Neural cell (in vitro differentiated cells): ENCODE results near the gene LAPTM4A. TPM values are rescaled to one million over a fixed set of nuclear protein-coding genes. Genes with fewer than 3 reads are reported as not detected.

Source experiments
- H2AFZ ChIP-seq: fragments of 200-600, 300-800 bp; sonication (generic), shearing (Covaris generic); 2 replicates; pipeline ENCODE4 v1.6.0; 2014; ENCODE audit warnings: low read depth, mild to moderate bottlenecking, antibody characterized with exemption, low read length, moderate library complexity
- H3F3A ChIP-seq: fragments of 200-600 bp; shearing (Covaris generic); 2 replicates; pipeline ENCODE4 v1.6.1; 2016; ENCODE audit warnings: mild to moderate bottlenecking, moderate library complexity, mixed read lengths, antibody characterized with exemption, low read length; ENCODE audit not compliant: insufficient read depth, poor library complexity, severe bottlenecking
- H3K27ac ChIP-seq: fragments of 200-600, 300-800 bp; sonication (generic), shearing (Covaris generic); 2 replicates; pipeline ENCODE4 v1.5.1; 2014; ENCODE audit warnings: mild to moderate bottlenecking, low read length, moderate library complexity
- H3K27me3 ChIP-seq: fragments of 300-800, 200-600 bp; sonication (generic), shearing (Covaris generic); 2 replicates; pipeline ENCODE4 v1.6.0; 2014; ENCODE audit warnings: mild to moderate bottlenecking, low read depth, low read length, moderate library complexity; ENCODE audit not compliant: insufficient read depth
- H3K36me3 ChIP-seq: fragments of 300-800, 200-600 bp; sonication (generic), shearing (Covaris generic); 2 replicates; pipeline ENCODE4 v1.5.1; 2014; ENCODE audit warnings: mild to moderate bottlenecking, antibody characterized with exemption, low read length, moderate library complexity; ENCODE audit not compliant: insufficient read depth
- H3K4me2 ChIP-seq: fragments of 300-800, 200-600 bp; sonication (generic), shearing (Covaris generic); 2 replicates; pipeline ENCODE4 v1.6.0; 2014; ENCODE audit warnings: mild to moderate bottlenecking, low read length
- H3K4me3 ChIP-seq: fragments of 300-800, 200-600 bp; sonication (generic), shearing (Covaris generic); 2 replicates; pipeline ENCODE4 v1.5.1; 2014; ENCODE audit warnings: mild to moderate bottlenecking, low read length, moderate library complexity
- H3K79me2 ChIP-seq: fragments of 200-600 bp; shearing (Covaris generic); replicated peaks from 2 replicates; pipeline ENCODE4 v1.6.0; 2014; ENCODE audit warnings: mild to moderate bottlenecking, low read length, moderate library complexity; ENCODE audit not compliant: insufficient read depth
- H3K9ac ChIP-seq: fragments of 300-800, 200-600 bp; sonication (generic), shearing (Covaris generic); 2 replicates; pipeline ENCODE4 v1.6.1; 2016; ENCODE audit warnings: mild to moderate bottlenecking, low read length, mixed read lengths
- H3K9me2 ChIP-seq: fragments of 200-600 bp; shearing (Covaris generic); 2 replicates; pipeline ENCODE4 v1.6.1; 2016; ENCODE audit warnings: mild to moderate bottlenecking, low read length, mixed read lengths; ENCODE audit not compliant: insufficient read depth
- H3K9me3 ChIP-seq: fragments of 200-600, 300-800 bp; sonication (generic), shearing (Covaris generic); 2 replicates; pipeline ENCODE4 v1.6.1; 2016; ENCODE audit warnings: mild to moderate bottlenecking, mixed run types, low read length, moderate library complexity, mixed read lengths
- H4K20me1 ChIP-seq: fragments of 200-600 bp; shearing (Covaris generic); 2 replicates; pipeline ENCODE4 v1.6.1; 2016; ENCODE audit warnings: mild to moderate bottlenecking, mixed run types; ENCODE audit not compliant: insufficient read depth
- CTCF ChIP-seq: fragments of 450-650 bp; IDR thresholded peaks from 2 replicates; pipeline ENCODE4 v1.5.1; 2014; ENCODE audit warnings: antibody characterized with exemption, mild to moderate bottlenecking, moderate library complexity; ENCODE audit not compliant: poor library complexity, severe bottlenecking
- EP300 ChIP-seq: fragments of 450-650 bp; conservative IDR thresholded peaks from 2 replicates; pipeline ENCODE4 v1.6.1; 2014; ENCODE audit warnings: antibody characterized with exemption, mild to moderate bottlenecking, moderate library complexity; ENCODE audit not compliant: poor library complexity, severe bottlenecking
- EZH2 ChIP-seq: fragments of 200-600, 300-800 bp; shearing (Covaris generic), sonication (generic); IDR thresholded peaks from 2 replicates; pipeline ENCODE4 v1.6.1; 2014; ENCODE audit warnings: antibody characterized with exemption, low read length, borderline replicate concordance, mild to moderate bottlenecking; ENCODE audit not compliant: insufficient read depth, poor library complexity, severe bottlenecking
- MXI1 ChIP-seq: fragments of 450-650 bp; conservative IDR thresholded peaks from 2 replicates; pipeline ENCODE4 v1.6.1; 2014; ENCODE audit warnings: antibody characterized with exemption, mild to moderate bottlenecking; ENCODE audit not compliant: poor library complexity, severe bottlenecking
- POLR2AphosphoS5 ChIP-seq: IDR thresholded peaks from 2 replicates; pipeline ENCODE4 v1.6.1; 2012
- RAD21 ChIP-seq: fragments of 450-650 bp; conservative IDR thresholded peaks from 2 replicates; pipeline ENCODE4 v1.6.1; 2014; ENCODE audit warnings: antibody characterized with exemption, mild to moderate bottlenecking, moderate library complexity
- REST ChIP-seq: IDR thresholded peaks from 2 replicates; pipeline ENCODE4 v1.6.1; 2012; ENCODE audit warnings: borderline replicate concordance
- SMC3 ChIP-seq: fragments of 450-650 bp; conservative IDR thresholded peaks from 2 replicates; pipeline ENCODE4 v1.6.1; 2014; ENCODE audit warnings: antibody characterized with exemption, mild to moderate bottlenecking, moderate library complexity; ENCODE audit not compliant: poor library complexity
- TAF1 ChIP-seq: IDR thresholded peaks from 2 replicates; pipeline ENCODE4 v1.6.1; 2012; ENCODE audit warnings: low read depth
- polyA plus RNA-seq: library from polyadenylated mRNA; depleted of rRNA; stranded (reverse); fragments of >200 nt; gene quantifications from 2 replicates; pipeline ENCODE4 v1.2.3, GENCODE V29; 2014

LAPTM4A gene
- polyA plus RNA-seq, 1 donor from 2014 or later: 81.7 TPM

DNA sequence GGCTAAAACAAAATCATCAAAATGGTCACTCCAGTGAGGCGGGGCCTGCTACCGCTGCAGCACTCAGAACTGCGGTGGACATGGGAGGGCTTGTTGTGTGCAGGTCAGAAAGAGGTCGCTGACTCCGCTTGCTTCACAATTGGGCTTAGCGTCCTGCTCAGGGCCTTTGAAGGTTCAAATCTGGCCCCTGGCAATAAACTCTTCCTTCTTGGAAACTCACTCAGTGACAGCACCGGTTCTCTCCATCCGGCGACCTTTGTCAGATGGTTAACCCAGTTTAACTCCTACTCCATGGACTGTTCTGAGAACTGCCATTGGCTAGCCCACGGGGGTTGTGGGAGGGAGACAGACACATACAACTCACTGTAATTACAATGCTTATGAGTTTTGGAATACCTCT, 29.0 kb upstream of the LAPTM4A start:
- Histone ChIP-seq H4K20me1 (no peaks in the 10 kb centered on the region), H3K4me2 (no peak overlapping the region)
- TF ChIP-seq TAF1: no peak
- TF ChIP-seq POLR2AphosphoS5: no peak
- no peak for TF ChIP-seq EZH2
- no peak for TF ChIP-seq MXI1

DNA sequence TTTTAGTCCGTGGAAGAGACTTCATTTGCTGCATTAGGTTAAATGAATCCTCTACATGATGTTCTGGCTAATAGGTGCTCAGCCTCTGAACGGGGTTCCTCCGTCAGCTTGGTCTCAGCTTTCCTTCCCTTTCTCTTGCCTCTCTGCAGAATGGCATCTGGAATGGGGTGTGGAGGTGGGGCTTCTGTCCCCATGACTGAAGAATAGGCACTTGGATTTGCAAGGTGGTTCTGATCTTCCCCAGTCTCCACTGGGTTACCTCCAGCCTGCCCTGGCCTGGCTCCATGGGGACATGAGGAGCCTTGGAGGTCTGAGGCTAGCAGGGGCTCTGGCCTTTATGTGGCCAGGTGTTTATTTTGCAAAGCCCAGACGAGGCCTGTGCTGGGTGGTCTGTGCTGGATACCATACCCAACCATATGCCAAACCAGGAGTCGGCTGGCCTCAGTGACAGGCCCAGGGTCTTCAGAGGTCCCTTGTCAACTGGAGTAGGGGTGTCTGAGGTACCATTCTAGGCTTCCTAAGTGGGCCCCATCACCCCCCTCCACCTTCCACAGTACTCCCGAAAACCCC, 28.2 kb upstream of the LAPTM4A start:
- H3K79me2 ChIP-seq: no peaks in the 10 kb centered on the region
- no peak overlapping the region for H3K4me2 ChIP-seq
- no peak overlapping the region for H3K4me3 ChIP-seq
- H3K27ac ChIP-seq: no peak overlapping the region
- no peaks in the 10 kb centered on the region for H3K36me3 ChIP-seq
- H3K9ac ChIP-seq: no peak overlapping the region
- no peaks in the 10 kb centered on the region for H3K9me3 ChIP-seq
- H3K27me3 ChIP-seq: no peaks in the 10 kb centered on the region
- no peaks in the 10 kb centered on the region for H4K20me1 ChIP-seq
- H3F3A ChIP-seq: no peaks in the 10 kb centered on the region
- no peaks in the 10 kb centered on the region for H3K9me2 ChIP-seq
- no peak overlapping the region for H2AFZ ChIP-seq
- TF ChIP-seq MXI1 (no peak), EP300 (no peak), EZH2 (no peak), REST (no peak), POLR2AphosphoS5 (no peak), SMC3 (no peak), CTCF (no peak), TAF1 (no peak), RAD21 (no peak)

More for the DNA sequence above, 29.0 kb upstream of the LAPTM4A start:
- H3K36me3 ChIP-seq: no peaks in the 10 kb centered on the region
- H3K4me3 ChIP-seq: no peak overlapping the region
- no peaks in the 10 kb centered on the region for H3K27me3 ChIP-seq
- no peaks in the 10 kb centered on the region for H3K79me2 ChIP-seq
- no peaks in the 10 kb centered on the region for H3K9me2 ChIP-seq
- no peaks in the 10 kb centered on the region for H3F3A ChIP-seq
- no peak overlapping the region for H3K9ac ChIP-seq
- H2AFZ ChIP-seq: no peak overlapping the region
- H3K27ac ChIP-seq: no peak overlapping the region
- no peaks in the 10 kb centered on the region for H3K9me3 ChIP-seq
